ENCODE results near the gene IL2RA.

DNA sequence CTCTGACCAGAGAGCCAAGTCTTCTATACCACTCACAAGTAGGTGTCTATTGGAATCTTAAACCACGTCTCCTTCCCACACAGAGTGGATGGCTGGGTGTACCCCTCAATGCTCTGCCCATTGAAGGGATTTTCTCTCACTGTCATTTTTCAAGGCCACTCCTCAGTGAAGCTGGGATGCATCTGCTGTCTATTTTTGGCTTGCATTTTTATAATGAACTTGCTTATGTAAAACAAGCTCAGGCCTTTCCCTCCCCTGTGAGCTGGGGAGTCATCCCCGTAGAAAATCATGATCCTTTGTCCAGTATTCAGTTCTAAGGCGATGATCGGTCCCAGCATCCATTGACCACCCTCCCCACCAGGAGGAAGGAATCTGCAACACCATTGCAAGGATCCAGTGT lies 16.9 kb upstream of the IL2RA start:
- TF ChIP-seq CTCF (conservative IDR thresholded peaks at IDR 0.05; ENCODE audit: low read depth, low read length): no peak
- TF ChIP-seq EZH2 (IDR thresholded peaks at IDR 0.05; ENCODE audit: borderline replicate concordance, low read depth, low read length, poor library complexity, severe bottlenecking): no peak

Data from A673 (cell line).